Suprapubic skin (tissue), 4 donors: ENCODE measurements around the gene GNA14.

Experiments
- CTCF ChIP-seq, 2 donors: fragments of 200-600 bp in 1 of 2; fragments of 450-650 bp in 1 of 2; sonication (generic) in 1 of 2; IDR thresholded peaks; one replicate each; pipeline ENCODE4 v1.5.1; 2016 to 2019; ENCODE audit warnings: antibody characterized with exemption in 2 of 2, mild to moderate bottlenecking in 1 of 2, moderate library complexity in 1 of 2
- EP300 ChIP-seq: sonication (generic); formaldehyde crosslinking; IDR thresholded peaks from one replicate; pipeline ENCODE4 v1.6.1; 2017; ENCODE audit warnings: antibody characterized with exemption
- POLR2AphosphoS5 ChIP-seq, 3 donors: sonication (generic); formaldehyde crosslinking; IDR thresholded peaks; one replicate each; pipeline ENCODE4 v1.6.1; 2017; ENCODE audit warnings: antibody characterized with exemption in 3 of 3

- TF ChIP-seq CTCF (IDR thresholded peaks at IDR 0.05) = no peak
- no peak for TF ChIP-seq EP300
- no peak for TF ChIP-seq POLR2AphosphoS5 (IDR thresholded peaks at IDR 0.05)
Measured at GRCh38 chr9:77472646-77473045, 175.5 kb downstream of the GNA14 start.
